ENCODE results near the gene HEG1. TPM values are rescaled to one million over a fixed set of nuclear protein-coding genes. Genes with fewer than 3 reads are reported as not detected.

Gene HEG1
- total and polyA plus RNA-seq, 2 of the 8 experiments (the other 6 are each of a cell fraction or from before 2014, with no cell fraction given): 5.3 to 9.7 TPM

- Histone ChIP-seq H3K27me3 (replicated peaks in 1 of 4; ENCODE audit: control insufficient read depth in 3 of 4, extremely low read depth in 1 of 4, insufficient read depth in 3 of 4, low read length in 3 of 4) (peaks cover 0 to 1% (median 0%) of the 10 kb centered on the region in 4 experiments; a peak in 1 of 7 replicates), H4K20me1 (replicated peaks in 1 of 2; ENCODE audit: control insufficient read depth in 1 of 2, insufficient read depth in 2 of 2, low read length in 2 of 2) (peaks cover 0 to 2% of the 10 kb centered on the region in 2 experiments), H2BK12ac (ENCODE audit: low read depth, low read length) (no peak overlapping the region), H3K4me2 (ENCODE audit: insufficient read depth in 1 of 2, low read depth in 2 of 2, low read length in 2 of 2) (no peak overlapping the region), H4K5ac (ENCODE audit: insufficient read length, low read depth, low read length) (no peak overlapping the region), H2BK5ac (ENCODE audit: low read depth, low read length) (no peak overlapping the region), H2BK15ac (ENCODE audit: low read length) (no peak overlapping the region), H3K4ac (replicated peaks; ENCODE audit: insufficient read length, low read depth, low read length) (no peak overlapping the region), H3K79me1 (ENCODE audit: low read depth, low read length) (0 out of 2 replicates have a peak, but pooled peaks cover 2% of the 10 kb centered on the region), H2BK20ac (ENCODE audit: low read length) (no peak overlapping the region), H3K23me2 (ENCODE audit: low read depth, low read length) (no peaks in the 10 kb centered on the region), H3K4me1 (replicated peaks in 1 of 4; ENCODE audit: control insufficient read depth in 3 of 4, insufficient read depth in 4 of 4, low read length in 3 of 4) (no peaks in the 10 kb centered on the region), H3K36me3 (ENCODE audit: control insufficient read depth in 2 of 4, insufficient read depth in 4 of 4, low read length in 3 of 4) (peaks cover 0 to 6% (median 1%) of the 10 kb centered on the region in 4 experiments; a peak in 5 of 8 replicates), H3K23ac (ENCODE audit: insufficient read length) (no peak overlapping the region), H3K79me2 (ENCODE audit: control insufficient read depth in 1 of 2, insufficient read depth in 2 of 2, low read length in 2 of 2) (no peaks in the 10 kb centered on the region), H3K4me3 (ENCODE audit: extremely low read depth in 1 of 4, insufficient read depth in 2 of 4, low read depth in 3 of 4, low read length in 4 of 4) (no peak overlapping the region), H4K91ac (replicated peaks; ENCODE audit: insufficient read length, low read length) (no peak overlapping the region), H3K18ac (ENCODE audit: extremely low read depth, low read length) (no peak overlapping the region), H2BK120ac (replicated peaks; ENCODE audit: low read depth, low read length) (no peak overlapping the region), H3K9ac (replicated peaks in 1 of 4; ENCODE audit: extremely low read depth in 1 of 4, low read depth in 3 of 4, low read length in 3 of 4) (no peak overlapping the region), H3K14ac (ENCODE audit: insufficient read length) (no peak overlapping the region), H3K27ac (ENCODE audit: low read depth, low read length) (no peak overlapping the region), H4K8ac (ENCODE audit: extremely low read depth, insufficient read depth, low read length) (no peak overlapping the region), H2AK5ac (ENCODE audit: low read depth, low read length) (no peak overlapping the region), H3K9me3 (ENCODE audit: insufficient read depth in 2 of 2, low read depth in 1 of 2, low read length in 1 of 2) (no peaks in the 10 kb centered on the region), H2AFZ (ENCODE audit: low read length) (no peak overlapping the region), H3K56ac (replicated peaks; ENCODE audit: insufficient read length, low read depth, low read length) (no peak overlapping the region)
- FAIRE-seq (no peak), DNase-seq (ENCODE audit: low read depth in 1 of 2, low spot score in 2 of 2) (no peak)
- ChIA-PET CTCF (ENCODE audit: partially characterized antibody) (interaction anchor here (0.6 to 0.7 kb wide), 3 partner anchors 17 to 286 kb away, joined by 3 to 4 read pairs (median 3); no protein-coding TSS in a partner anchor), POLR2A (ENCODE audit: partially characterized antibody) (no interaction called here)
- TF ChIP-seq KDM5A (IDR thresholded peaks at IDR 0.05; ENCODE audit: low read length) (no peak), CREB1 (IDR thresholded peaks at IDR 0.05) (no peak), TEAD4 (IDR thresholded peaks at IDR 0.05; ENCODE audit: low read depth, low read length) (no peak), ATF2 (IDR thresholded peaks at IDR 0.05; ENCODE audit: low read length) (no peak), POLR2A (IDR thresholded peaks at IDR 0.05; ENCODE audit: control extremely low read depth in 1 of 2, low read depth in 2 of 2, low read length in 2 of 2) (no peak), GABPA (IDR thresholded peaks at IDR 0.05; ENCODE audit: borderline replicate concordance, insufficient read depth, low read length) (no peak), JUN (IDR thresholded peaks at IDR 0.05; ENCODE audit: low read depth, low read length) (no peak), EGR1 (IDR thresholded peaks at IDR 0.05; ENCODE audit: borderline replicate concordance, low read depth, low read length) (no peak), SUZ12 (IDR thresholded peaks at IDR 0.05; ENCODE audit: low read length) (no peak), EP300 (IDR thresholded peaks at IDR 0.05; ENCODE audit: borderline replicate concordance in 1 of 2, low read depth in 2 of 2, low read length in 2 of 2) (no peak), EZH2 (IDR thresholded peaks at IDR 0.05; ENCODE audit: low read depth, low read length, severe bottlenecking) (no peak), NRF1 (IDR thresholded peaks at IDR 0.05; ENCODE audit: low read depth, low read length) (no peak), HDAC2 (IDR thresholded peaks at IDR 0.05; ENCODE audit: borderline replicate concordance in 1 of 2, low read depth in 2 of 2, low read length in 2 of 2) (no peak), TBP (IDR thresholded peaks at IDR 0.05; ENCODE audit: low read depth, low read length) (no peak)
These were observed 34.9 kb upstream of the HEG1 start for GRCh38 chr3:125090649-125091048.

Measured in H1 (cell line).